HEK293 (cell line): ENCODE results near the gene S100A11.

ENCODE experiments used
- CTCF ChIA-PET: fragments of 350-600 bp; formaldehyde crosslinking; extraction: SDS; loops from one replicate; lab custom pipeline; 2021; ENCODE audit warnings: antibody characterized with exemption; lab: Yijun Ruan, JAX
- POLR2A ChIA-PET: fragments of 300-600 bp; formaldehyde crosslinking; extraction: SDS; loops from one replicate; lab custom pipeline; 2020; ENCODE audit warnings: antibody characterized with exemption, inconsistent platforms; lab: Yijun Ruan, JAX
- H3K27ac ChIP-seq: fragments of 200-500 bp; sonication (Bioruptor generic); 2 replicates; pipeline ENCODE4 v1.5.1; 2014; ENCODE audit warnings: low read depth, low read length, control low read depth, inconsistent platforms; ENCODE audit errors: extremely low read depth
- H3K36me3 ChIP-seq, 2 experiments: fragments of 200-500 bp in 1 of 2; sonication (Bioruptor generic) in 1 of 2; 1 replicate in 1 of 2; 2 replicates in 1 of 2; pipeline ENCODE4 v1.5.1; 2014 to 2017; ENCODE audit warnings: inconsistent platforms in 2 of 2, low read length in 2 of 2; ENCODE audit not compliant: control insufficient read depth in 2 of 2, insufficient read depth in 1 of 2
- H3K4me1 ChIP-seq: fragments of 200-500 bp; sonication (Bioruptor generic); 2 replicates; pipeline ENCODE4 v1.5.1; 2014; ENCODE audit warnings: mild to moderate bottlenecking, low read length, inconsistent platforms; ENCODE audit not compliant: control insufficient read depth, insufficient read depth
- H3K4me3 ChIP-seq: 2 replicates; pipeline ENCODE4 v1.5.1; 2011; ENCODE audit warnings: low read depth, mild to moderate bottlenecking, control low read depth, low read length, moderate library complexity
- H3K9me3 ChIP-seq: fragments of 200-500 bp; sonication (Bioruptor generic); 2 replicates; pipeline ENCODE4 v1.5.1; 2014; ENCODE audit warnings: low read depth, low read length, inconsistent platforms; ENCODE audit not compliant: control insufficient read depth, insufficient read depth
- BCL6B ChIP-seq: fragments of 450-650 bp; formaldehyde crosslinking; IDR thresholded peaks from 2 replicates; pipeline ENCODE4 v1.5.1; 2017; ENCODE audit warnings: missing biosample characterization, missing genetic modification characterization
- CTCF ChIP-seq: fragments of 450-650 bp; formaldehyde crosslinking; IDR thresholded peaks from 2 replicates; pipeline ENCODE4 v1.5.1; 2016; ENCODE audit warnings: missing biosample characterization, missing genetic modification characterization
- HIC1 ChIP-seq: fragments of 450-650 bp; formaldehyde crosslinking; IDR thresholded peaks from 2 replicates; pipeline ENCODE4 v1.5.1; 2016; ENCODE audit warnings: missing biosample characterization, missing genetic modification characterization
- HOXC10 ChIP-seq: sonication (generic); formaldehyde crosslinking; IDR thresholded peaks from 2 replicates; pipeline ENCODE4 v1.8.1; 2023; ENCODE audit warnings: mild to moderate bottlenecking, missing genetic modification reagents
- SCRT2 ChIP-seq: fragments of 450-650 bp; formaldehyde crosslinking; IDR thresholded peaks from 2 replicates; pipeline ENCODE4 v1.5.1; 2016; ENCODE audit warnings: missing biosample characterization, missing genetic modification characterization
- SP3 ChIP-seq: fragments of 450-650 bp; formaldehyde crosslinking; IDR thresholded peaks from 2 replicates; pipeline ENCODE4 v1.5.1; 2016; ENCODE audit warnings: missing biosample characterization, missing genetic modification characterization
- SP7 ChIP-seq: fragments of 450-650 bp; formaldehyde crosslinking; IDR thresholded peaks from 2 replicates; pipeline ENCODE4 v1.5.1; 2016; ENCODE audit warnings: missing biosample characterization, missing genetic modification characterization
- ZBTB44 ChIP-seq: fragments of 450-650 bp; IDR thresholded peaks from 2 replicates; pipeline ENCODE4 v1.5.1; 2018; ENCODE audit warnings: missing biosample characterization, mild to moderate bottlenecking, missing genetic modification characterization
- ZBTB49 ChIP-seq: fragments of 450-650 bp; formaldehyde crosslinking; IDR thresholded peaks from 2 replicates; pipeline ENCODE4 v1.5.1; 2016; ENCODE audit warnings: missing biosample characterization, missing genetic modification characterization, low read depth
- ZFHX2 ChIP-seq: fragments of 450-650 bp; formaldehyde crosslinking; conservative IDR thresholded peaks from 2 replicates; pipeline ENCODE4 v1.5.1; 2016; ENCODE audit warnings: missing biosample characterization, missing genetic modification characterization
- ZNF202 ChIP-seq: fragments of 450-650 bp; formaldehyde crosslinking; IDR thresholded peaks from 2 replicates; pipeline ENCODE4 v1.5.1; 2016; ENCODE audit warnings: missing biosample characterization, missing genetic modification characterization, borderline replicate concordance
- ZNF214 ChIP-seq: fragments of 450-650 bp; formaldehyde crosslinking; IDR thresholded peaks from 2 replicates; pipeline ENCODE4 v1.5.1; 2017; ENCODE audit warnings: missing biosample characterization, mild to moderate bottlenecking, missing genetic modification characterization, borderline replicate concordance
- ZNF404 ChIP-seq: fragments of 450-650 bp; formaldehyde crosslinking; IDR thresholded peaks from 2 replicates; pipeline ENCODE4 v1.5.1; 2017; ENCODE audit warnings: missing biosample characterization, missing genetic modification characterization
- ZNF530 ChIP-seq: fragments of 450-650 bp; formaldehyde crosslinking; IDR thresholded peaks from 2 replicates; pipeline ENCODE4 v1.5.1; 2016; ENCODE audit warnings: low read depth, missing biosample characterization, missing genetic modification characterization
- ZNF561 ChIP-seq: fragments of 450-650 bp; IDR thresholded peaks from 2 replicates; pipeline ENCODE4 v1.5.1; 2018; ENCODE audit warnings: missing biosample characterization, missing genetic modification characterization, borderline replicate concordance
- ZNF621 ChIP-seq: fragments of 450-650 bp; formaldehyde crosslinking; IDR thresholded peaks from 2 replicates; pipeline ENCODE4 v1.5.1; 2017; ENCODE audit warnings: missing biosample characterization, missing genetic modification characterization
- ZNF639 ChIP-seq: fragments of 450-650 bp; formaldehyde crosslinking; IDR thresholded peaks from 2 replicates; pipeline ENCODE4 v1.5.1; 2016; ENCODE audit warnings: missing biosample characterization, missing genetic modification characterization
- ZNF660 ChIP-seq: fragments of 450-650 bp; IDR thresholded peaks from 2 replicates; pipeline ENCODE4 v1.5.1; 2018; ENCODE audit warnings: missing biosample characterization, mild to moderate bottlenecking, missing genetic modification characterization
- ZNF701 ChIP-seq: fragments of 450-650 bp; formaldehyde crosslinking; IDR thresholded peaks from 2 replicates; pipeline ENCODE4 v1.5.1; 2016; ENCODE audit warnings: missing biosample characterization, missing genetic modification characterization
- ZNF768 ChIP-seq: fragments of 450-650 bp; formaldehyde crosslinking; IDR thresholded peaks from 2 replicates; pipeline ENCODE4 v1.5.1; 2018; ENCODE audit warnings: missing biosample characterization, mild to moderate bottlenecking, missing genetic modification characterization
- ZNF776 ChIP-seq: fragments of 450-650 bp; formaldehyde crosslinking; IDR thresholded peaks from 2 replicates; pipeline ENCODE4 v1.5.0; 2017; ENCODE audit warnings: missing biosample characterization, missing genetic modification characterization, borderline replicate concordance

Gene S100A11

GRCh38 chr1:152049291-152050083, 12.7 kb upstream of the S100A11 start:
- TF ChIP-seq ZNF214 (no peak), CTCF (tag by site-specific recombination) (no peak), SP3 (tag by site-specific recombination) (no peak), ZBTB44 (tag by site-specific recombination) (no peak), ZNF639 (tag by site-specific recombination) (no peak), BCL6B (tag by site-specific recombination) (no peak), ZNF776 (tag by site-specific recombination) (no peak), ZNF202 (no peak), ZNF701 (no peak)
- TF ChIP-seq, all 188 proteins: peak for 0
- no peak overlapping the region for H3K4me3 ChIP-seq
- no peaks in the 10 kb centered on the region for H3K9me3 ChIP-seq
- ChIA-PET POLR2A (interaction anchor here (0.7 to 4.1 kb wide), 2 partner anchors 14 to 46 kb away, joined by 9 to 68 read pairs; partner anchors contain the start of gene S100A11), CTCF (interaction anchor here (0.8 to 13.0 kb wide), 4 partner anchors 11 to 134 kb away, joined by 3 to 223 read pairs (median 4); no protein-coding TSS in a partner anchor)
- no peak overlapping the region for H3K27ac ChIP-seq
- peaks cover 8% of the 10 kb centered on the region for H3K4me1 ChIP-seq
- H3K36me3 ChIP-seq, result no peaks in the 10 kb centered on the region

GRCh38 chr1:152048416-152049009, 11.7 kb upstream of the S100A11 start:
- POLR2A ChIA-PET, result interaction anchor here (0.6 to 4.1 kb wide), 8 partner anchors 9 to 537 kb away, joined by 3 to 68 read pairs (median 3); partner anchors contain the start of genes CGN and S100A11
- H3K4me1 ChIP-seq, result peaks cover 8% of the 10 kb centered on the region
- peak overlapping the region; percentile 80 for H3K27ac ChIP-seq
- no peaks in the 10 kb centered on the region for H3K9me3 ChIP-seq
- CTCF ChIA-PET, result interaction anchor here (0.6 to 13.0 kb wide), 10 partner anchors 12 to 393 kb away, joined by 3 to 223 read pairs (median 4); partner anchors contain the start of gene S100A11
- H3K36me3 ChIP-seq, result no peaks in the 10 kb centered on the region
- H3K4me3 ChIP-seq, result peak overlapping the region; percentile 5; the same call in 1 of the 2 replicates
- TF ChIP-seq ZBTB49 (tag by site-specific recombination), result no peak
- TF ChIP-seq HIC1 (tag by site-specific recombination), result peak; percentile 68; the same call in 1 of the 2 replicates
- TF ChIP-seq ZNF404 (tag by site-specific recombination), result no peak
- TF ChIP-seq ZNF660, result no peak
- TF ChIP-seq SCRT2 (tag by site-specific recombination), result peak; percentile 57
- TF ChIP-seq ZNF768, result no peak
- no peak for TF ChIP-seq ZNF530 (tag by site-specific recombination)
- no peak for TF ChIP-seq ZNF621 (tag by site-specific recombination)
- TF ChIP-seq HOXC10, result no peak
- TF ChIP-seq SP7 (tag by site-specific recombination), result peak; percentile 44; the same call in 1 of the 2 replicates
- no peak for TF ChIP-seq ZNF561 (tag by site-specific recombination)
- TF ChIP-seq ZFHX2 (tag by site-specific recombination), result peak; percentile 55; the same call in 1 of the 2 replicates
